CD1c-positive myeloid dendritic cell (primary cell): ENCODE data around the gene EREG.

Experiments
- DNase-seq: peaks from one replicate; pipeline ENCODE4 v3.0.0-alpha.2; 2016; ENCODE audit errors: extremely low spot score

EREG gene

GRCh38 chr4:74426101-74426500 is 61.2 kb downstream of the EREG start:
- no peak for DNase-seq

DNA sequence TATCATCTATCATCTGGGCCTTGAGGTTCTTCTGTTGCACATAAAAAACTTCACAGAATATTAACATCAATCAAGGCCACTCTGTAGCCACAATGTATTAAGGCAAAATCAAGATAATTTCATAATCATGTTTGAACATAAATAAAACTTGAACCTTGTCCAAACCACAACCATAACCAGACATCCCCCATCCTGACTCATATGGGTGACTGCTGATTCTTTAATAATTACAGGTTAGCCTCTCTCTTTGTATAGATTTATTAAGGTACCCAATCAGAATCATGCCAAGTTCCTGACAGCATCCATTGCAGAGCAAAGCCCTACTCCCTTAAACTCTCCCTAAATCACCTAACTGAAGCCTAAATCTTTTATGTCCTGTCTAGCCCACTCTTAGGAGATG is 63.3 kb downstream of the EREG start:
- DNase-seq = no peak

DNA sequence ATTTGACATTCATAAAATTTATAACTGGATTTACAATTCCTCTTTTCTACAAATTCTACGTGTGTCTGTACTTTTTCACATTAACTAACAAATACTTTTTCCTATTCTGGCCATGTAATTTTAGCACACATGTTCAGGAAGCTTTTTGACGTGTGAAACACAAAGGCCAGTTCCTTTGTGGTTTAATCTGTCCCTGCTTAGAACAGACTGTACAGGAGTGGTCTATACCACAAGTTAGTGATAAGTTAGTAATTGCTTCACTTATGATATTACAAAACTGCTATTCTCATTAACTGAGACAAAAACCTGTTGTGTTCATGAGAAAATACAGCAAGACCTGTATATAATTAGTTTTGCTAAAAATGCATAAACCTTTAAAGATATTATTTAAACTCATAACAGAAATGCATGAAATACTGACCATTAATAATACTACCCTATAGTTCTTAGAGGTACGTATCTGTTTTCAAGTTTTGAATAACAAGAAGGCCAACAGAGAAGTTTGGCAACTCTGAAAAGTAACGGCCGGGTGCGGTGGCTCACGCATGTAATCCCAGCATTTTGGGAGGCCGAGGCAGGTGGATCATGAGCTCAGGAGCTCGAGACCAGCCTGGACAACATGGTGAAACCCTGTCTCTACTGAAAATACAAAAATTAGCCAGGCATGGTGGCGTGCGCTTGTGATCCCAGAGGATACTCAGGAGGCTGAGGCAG is 66.3 kb downstream of the EREG start:
- DNase-seq = no peak

- DNase-seq = no peak
Measured at GRCh38 chr4:74433043-74433442, 68.1 kb downstream of the EREG start.

DNA sequence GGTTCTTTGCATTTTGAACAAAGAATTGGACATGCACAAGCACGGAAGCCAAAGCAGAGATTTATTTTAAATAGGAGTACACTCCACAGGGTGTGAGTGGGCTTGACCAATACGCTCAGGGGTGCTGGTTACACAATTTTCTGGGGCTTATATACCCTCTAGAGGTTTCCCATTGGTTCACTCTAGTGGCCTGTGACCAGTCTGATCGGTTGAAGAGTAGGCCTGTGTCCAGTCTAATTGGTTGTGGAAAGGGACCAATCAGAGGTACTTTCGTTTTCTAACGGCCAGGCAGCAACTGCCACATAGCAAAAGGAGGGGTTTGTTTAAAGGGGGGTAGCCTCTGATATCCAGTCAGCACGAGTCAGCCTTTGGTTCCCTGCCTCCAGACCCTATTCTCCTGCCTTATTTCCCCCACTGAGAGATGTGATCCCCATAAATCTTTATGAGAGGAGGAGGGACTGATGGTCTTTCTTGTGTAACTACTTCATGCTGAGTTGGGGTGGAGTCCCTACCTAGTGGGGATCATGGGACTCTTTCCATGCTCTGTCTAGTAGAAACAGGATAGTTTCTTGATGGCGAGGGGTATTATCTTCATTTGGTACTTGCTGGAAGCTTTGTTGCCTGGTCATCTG is 68.7 kb downstream of the EREG start:
- no peak for DNase-seq

GRCh38 chr4:74435296-74435695 is 70.4 kb downstream of the EREG start:
- DNase-seq = no peak

- DNase-seq = no peak
Measured at GRCh38 chr4:74437866-74438265, 72.9 kb downstream of the EREG start.
